GM12878 (cell line): ENCODE results near the gene TIAM1. TPM values are rescaled to one million over a fixed set of nuclear protein-coding genes. Genes with fewer than 3 reads are reported as not detected.

Experiments
- ATAC-seq: fragments of 200-7000 bp; cut with Tn5 transposase; 3 replicates; pipeline ENCODE4 v1.9.1; 2020; ENCODE audit warnings: mild to moderate bottlenecking, moderate library complexity
- BruUV-seq: library from RNA; stranded (reverse); fragments of 400-500 nt; replicated peaks from 2 replicates; lab custom pipeline; 2021; lab: Mats Ljungman, UMichigan
- CTCF ChIA-PET: fragments of 300-600 bp; sonication (Branson Sonifier 250); formaldehyde crosslinking; extraction: SDS; loops from one replicate; lab custom pipeline; 2021; ENCODE audit warnings: inconsistent platforms; lab: Yijun Ruan, JAX
- POLR2A ChIA-PET: fragments of 350-600 bp; formaldehyde crosslinking; extraction: SDS; loops from one replicate; lab custom pipeline; 2021; ENCODE audit warnings: inconsistent platforms; lab: Charles Lee
- RAD21 ChIA-PET: fragments of 300-600 bp; sonication (Branson Sonifier 250); formaldehyde crosslinking; loops from one replicate; lab custom pipeline; 2023; ENCODE audit warnings: antibody characterized with exemption; ENCODE audit not compliant: unreplicated experiment; lab: Charles Lee
- SMC1A ChIA-PET: fragments of 300-600 bp; sonication (Branson Sonifier 250); formaldehyde crosslinking; loops from one replicate; lab custom pipeline; 2023; ENCODE audit not compliant: unreplicated experiment, uncharacterized antibody; lab: Charles Lee
- DNase-seq: peaks from one replicate; pipeline ENCODE4 v3.0.0-alpha.2; 2011; ENCODE audit warnings: low read depth, low spot score
- FAIRE-seq: peaks from 3 replicates; lab custom pipeline; 2011; peaks lifted over from hg19 to GRCh38; lab: Jason Lieb, UNC
- H2AFZ ChIP-seq: 2 replicates; pipeline ENCODE4 v1.6.0; 2011; ENCODE audit warnings: low read depth, low read length, control low read depth; ENCODE audit not compliant: control insufficient read depth
- H3K27ac ChIP-seq: 2 replicates; pipeline ENCODE4 v1.5.1; 2011; ENCODE audit warnings: control low read depth; ENCODE audit not compliant: control insufficient read depth, insufficient read depth
- H3K27me3 ChIP-seq, 2 experiments: replicated peaks in 1 of 2; 2 replicates each; pipeline versions ENCODE4 v1.6.0 to v1.6.1; 2011; ENCODE audit warnings: low read length in 1 of 2; ENCODE audit not compliant: control insufficient read depth in 2 of 2, insufficient read depth in 2 of 2
- H3K36me3 ChIP-seq, 2 experiments: 2 replicates each; pipeline ENCODE4 v1.5.1; 2011; ENCODE audit warnings: low read length in 1 of 2; ENCODE audit not compliant: control insufficient read depth in 2 of 2, insufficient read depth in 2 of 2
- H3K4me1 ChIP-seq: 2 replicates; pipeline ENCODE4 v1.6.1; 2011; ENCODE audit warnings: mild to moderate bottlenecking, low read length, moderate library complexity, mixed read lengths; ENCODE audit not compliant: control insufficient read depth, insufficient read depth
- H3K4me2 ChIP-seq: 2 replicates; pipeline ENCODE4 v1.6.0; 2011; ENCODE audit warnings: control low read depth; ENCODE audit not compliant: control insufficient read depth, insufficient read depth
- H3K4me3 ChIP-seq: fragments of 200-600 bp; sonication (generic); 2 replicates; pipeline ENCODE4 v1.5.1; 2016
- H3K79me2 ChIP-seq: 2 replicates; pipeline ENCODE4 v1.6.0; 2011; ENCODE audit warnings: low read length; ENCODE audit not compliant: control insufficient read depth, insufficient read depth
- H3K9ac ChIP-seq: 2 replicates; pipeline ENCODE4 v1.8.0; 2011; ENCODE audit warnings: low read length, control low read depth, mixed read lengths; ENCODE audit not compliant: control insufficient read depth, insufficient read depth
- H3K9me3 ChIP-seq: replicated peaks from 3 replicates; pipeline ENCODE4 v1.5.1; 2011; ENCODE audit warnings: mild to moderate bottlenecking, low read length; ENCODE audit not compliant: control insufficient read depth, insufficient read depth
- H4K20me1 ChIP-seq: 2 replicates; pipeline ENCODE4 v1.6.0; 2011; ENCODE audit not compliant: control insufficient read depth, insufficient read depth
- BMI1 ChIP-seq: fragments of 450-650 bp; IDR thresholded peaks from 2 replicates; pipeline ENCODE4 v1.6.1; 2016; ENCODE audit warnings: mild to moderate bottlenecking, moderate library complexity, borderline replicate concordance
- CEBPB ChIP-seq, 2 experiments: fragments of 150-350 bp in 1 of 2; IDR thresholded peaks; 2 replicates each; pipeline ENCODE4 v1.6.1; 2012 to 2014; ENCODE audit warnings: low read depth in 2 of 2, low read length in 2 of 2, borderline replicate concordance in 1 of 2, inconsistent platforms in 1 of 2
- GABPA ChIP-seq: IDR thresholded peaks from 2 replicates; pipeline ENCODE4 v1.6.1; 2014; ENCODE audit warnings: antibody characterized with exemption, low read depth, mild to moderate bottlenecking, inconsistent platforms
- KDM1A ChIP-seq: fragments of 200-600 bp; sonication (generic); IDR thresholded peaks from 2 replicates; pipeline ENCODE4 v1.6.1; 2016; ENCODE audit warnings: borderline replicate concordance
- MEF2A ChIP-seq: IDR thresholded peaks from 2 replicates; pipeline ENCODE4 v1.6.1; 2011; ENCODE audit warnings: low read depth, mild to moderate bottlenecking, low read length, moderate library complexity; ENCODE audit not compliant: insufficient read depth
- NR2C2 ChIP-seq: IDR thresholded peaks from 2 replicates; pipeline ENCODE4 v1.6.1; 2011; ENCODE audit warnings: borderline replicate concordance, low read depth; ENCODE audit not compliant: control insufficient read depth, insufficient read length
- RBBP5 ChIP-seq: fragments of 200-600 bp; sonication (generic); conservative IDR thresholded peaks from 2 replicates; pipeline ENCODE4 v1.6.1; 2016
- ZNF207 ChIP-seq: fragments of 450-650 bp; IDR thresholded peaks from 2 replicates; pipeline ENCODE4 v1.6.1; 2014; ENCODE audit warnings: antibody characterized with exemption, mild to moderate bottlenecking, borderline replicate concordance
- WGBS: methylation state at CpG from one replicate; pipeline ENCODE4 v1.1.6; 2016; ENCODE audit warnings: low lambda C conversion rate; ENCODE audit not compliant: insufficient replicate concordance, insufficient coverage; ENCODE audit errors: missing lambda C conversion rate; 5-methylcytosine and 5-hydroxymethylcytosine counted together
- in situ Hi-C: fragments of 300-500 bp; cut with MboI; formaldehyde crosslinking; loops from 9 replicates; pipeline ENCODE4 v1.14.3; 2018; ENCODE audit warnings: mixed read lengths
- intact Hi-C: fragments of 100-400 bp; cut with micrococcal nuclease; formaldehyde crosslinking; loops from one replicate; pipeline ENCODE4 v1.14.2; 2022; ENCODE audit not compliant: unreplicated experiment
- polyA plus RNA-seq, 11 experiments: library from polyadenylated mRNA; depleted of rRNA in 4 of 11; unstranded in 6 of 11; stranded (reverse) in 5 of 11; fragments of >200 nt; fragmentation: Nextera tagmentation in 4 of 11; fragmentation: Illumina TruSeq in 1 of 11; extraction: Ambion mirVana in 4 of 11; extraction: Trizol in 1 of 11; gene quantifications; 1 replicate in 1 of 11; 2 replicates in 10 of 11; pipeline versions ENCODE4 v1.2.1 to v1.2.3, GENCODE V29; 2011 to 2016; ENCODE audit warnings: inconsistent platforms in 2 of 11, missing spikeins in 2 of 11, low read depth in 1 of 11
- total RNA-seq, 4 experiments: library from RNA; depleted of rRNA in 3 of 4; stranded (reverse); fragments of >200 nt in 3 of 4; fragmentation: Illumina TruSeq in 1 of 4; extraction: Trizol in 1 of 4; gene quantifications; 2 replicates each; pipeline versions ENCODE4 v1.2.1 to v1.2.3, GENCODE V29; 2013 to 2021
- TF ChIP-seq, protein P1 (sequence below): fragments of 450-650 bp; formaldehyde crosslinking; IDR thresholded peaks from 2 replicates; pipeline ENCODE4 v1.5.0; 2022; ENCODE audit warnings: mild to moderate bottlenecking, missing genetic modification characterization
- TF ChIP-seq, protein P2 (sequence below): fragments of 450-650 bp; IDR thresholded peaks from 2 replicates; pipeline ENCODE4 v1.6.1; 2016; ENCODE audit warnings: mild to moderate bottlenecking
- TF ChIP-seq, protein P3 (sequence below): IDR thresholded peaks from 2 replicates; pipeline ENCODE4 v1.6.1; 2012; ENCODE audit warnings: mild to moderate bottlenecking, low read depth, low read length
- TF ChIP-seq, protein P4 (sequence below): IDR thresholded peaks from 2 replicates; pipeline ENCODE4 v1.6.1; 2011; ENCODE audit warnings: borderline replicate concordance, low read depth, mild to moderate bottlenecking, moderate library complexity, mixed read lengths, low read length; ENCODE audit not compliant: insufficient read depth; ENCODE audit errors: extremely low read length

The TIAM1 gene
- total and polyA plus RNA-seq, 10 of the 15 experiments (the other 5 are each of a cell fraction or from before 2014, with no cell fraction given) = 0.31 to 35.9 (median 0.78) TPM

DNA sequence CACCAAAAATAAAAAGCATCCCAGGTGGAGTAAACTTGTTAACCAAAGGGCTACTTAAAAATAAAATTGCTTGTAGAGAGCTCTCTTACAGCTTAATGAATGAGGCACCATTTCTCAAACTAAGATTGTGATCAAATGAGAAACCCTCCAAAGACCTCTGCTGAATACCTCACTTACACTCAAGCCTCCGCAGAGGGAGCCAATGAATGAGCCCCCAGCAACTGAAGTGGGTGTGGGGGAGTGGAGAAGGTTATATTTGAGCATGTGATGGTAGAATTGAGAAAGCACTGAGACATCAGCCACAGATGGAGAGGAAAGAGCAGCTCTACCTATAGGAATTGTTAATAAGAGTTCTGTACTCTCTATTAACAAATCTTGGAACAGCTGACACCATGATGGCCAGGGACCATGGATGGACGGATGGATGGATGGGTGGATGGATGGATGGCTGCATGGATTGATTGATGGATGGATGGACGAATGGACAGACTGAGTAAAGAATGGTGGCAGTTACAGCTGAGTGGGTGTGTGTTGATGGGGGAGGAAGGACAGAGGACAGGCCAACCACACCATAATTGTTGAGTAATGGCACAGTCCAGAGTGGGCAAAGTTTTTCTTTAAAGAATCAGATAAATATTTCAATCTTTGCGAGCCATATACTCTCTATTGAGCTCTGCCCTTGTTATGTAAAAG, 20.3 kb upstream of the TIAM1 start (continued):
- TF ChIP-seq MEF2A = no peak

DNA sequence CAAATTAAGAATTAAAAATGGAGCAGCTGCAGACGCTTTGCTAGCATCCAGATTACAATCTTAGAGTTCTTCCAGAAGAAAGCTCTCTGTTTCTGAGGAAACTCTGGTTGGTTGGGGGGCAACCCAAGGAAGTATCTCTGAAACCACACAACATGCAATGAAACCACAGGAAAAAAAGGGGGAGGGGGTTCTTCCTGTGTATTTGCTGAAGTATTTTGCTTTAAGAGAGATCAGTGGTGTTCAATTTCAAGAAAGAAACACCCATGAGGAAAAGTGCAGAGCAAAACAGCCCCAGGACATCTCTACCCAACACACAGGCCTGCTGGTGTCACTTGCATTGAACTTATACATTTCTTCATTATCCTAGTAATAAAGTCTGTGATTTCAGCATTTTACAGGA, 19.7 kb upstream of the TIAM1 start:
- H2AFZ ChIP-seq = no peak overlapping the region
- 0% methylated on average over 1 of the region's 1 CpG for WGBS
- ATAC-seq = no peak
- no peak for TF ChIP-seq GABPA
- no peak for TF ChIP-seq NR2C2
- no peak for TF ChIP-seq BMI1
- TF ChIP-seq KDM1A = no peak
- TF ChIP-seq, protein P1, sequence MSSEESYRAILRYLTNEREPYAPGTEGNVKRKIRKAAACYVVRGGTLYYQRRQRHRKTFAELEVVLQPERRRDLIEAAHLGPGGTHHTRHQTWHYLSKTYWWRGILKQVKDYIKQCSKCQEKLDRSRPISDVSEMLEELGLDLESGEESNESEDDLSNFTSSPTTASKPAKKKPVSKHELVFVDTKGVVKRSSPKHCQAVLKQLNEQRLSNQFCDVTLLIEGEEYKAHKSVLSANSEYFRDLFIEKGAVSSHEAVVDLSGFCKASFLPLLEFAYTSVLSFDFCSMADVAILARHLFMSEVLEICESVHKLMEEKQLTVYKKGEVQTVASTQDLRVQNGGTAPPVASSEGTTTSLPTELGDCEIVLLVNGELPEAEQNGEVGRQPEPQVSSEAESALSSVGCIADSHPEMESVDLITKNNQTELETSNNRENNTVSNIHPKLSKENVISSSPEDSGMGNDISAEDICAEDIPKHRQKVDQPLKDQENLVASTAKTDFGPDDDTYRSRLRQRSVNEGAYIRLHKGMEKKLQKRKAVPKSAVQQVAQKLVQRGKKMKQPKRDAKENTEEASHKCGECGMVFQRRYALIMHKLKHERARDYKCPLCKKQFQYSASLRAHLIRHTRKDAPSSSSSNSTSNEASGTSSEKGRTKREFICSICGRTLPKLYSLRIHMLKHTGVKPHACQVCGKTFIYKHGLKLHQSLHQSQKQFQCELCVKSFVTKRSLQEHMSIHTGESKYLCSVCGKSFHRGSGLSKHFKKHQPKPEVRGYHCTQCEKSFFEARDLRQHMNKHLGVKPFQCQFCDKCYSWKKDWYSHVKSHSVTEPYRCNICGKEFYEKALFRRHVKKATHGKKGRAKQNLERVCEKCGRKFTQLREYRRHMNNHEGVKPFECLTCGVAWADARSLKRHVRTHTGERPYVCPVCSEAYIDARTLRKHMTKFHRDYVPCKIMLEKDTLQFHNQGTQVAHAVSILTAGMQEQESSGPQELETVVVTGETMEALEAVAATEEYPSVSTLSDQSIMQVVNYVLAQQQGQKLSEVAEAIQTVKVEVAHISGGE (CRISPR knock-in tag) = no peak
- TF ChIP-seq, protein P2, sequence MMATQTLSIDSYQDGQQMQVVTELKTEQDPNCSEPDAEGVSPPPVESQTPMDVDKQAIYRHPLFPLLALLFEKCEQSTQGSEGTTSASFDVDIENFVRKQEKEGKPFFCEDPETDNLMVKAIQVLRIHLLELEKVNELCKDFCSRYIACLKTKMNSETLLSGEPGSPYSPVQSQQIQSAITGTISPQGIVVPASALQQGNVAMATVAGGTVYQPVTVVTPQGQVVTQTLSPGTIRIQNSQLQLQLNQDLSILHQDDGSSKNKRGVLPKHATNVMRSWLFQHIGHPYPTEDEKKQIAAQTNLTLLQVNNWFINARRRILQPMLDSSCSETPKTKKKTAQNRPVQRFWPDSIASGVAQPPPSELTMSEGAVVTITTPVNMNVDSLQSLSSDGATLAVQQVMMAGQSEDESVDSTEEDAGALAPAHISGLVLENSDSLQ = no peak
- TF ChIP-seq RBBP5 = no peak
- TF ChIP-seq, protein P3, sequence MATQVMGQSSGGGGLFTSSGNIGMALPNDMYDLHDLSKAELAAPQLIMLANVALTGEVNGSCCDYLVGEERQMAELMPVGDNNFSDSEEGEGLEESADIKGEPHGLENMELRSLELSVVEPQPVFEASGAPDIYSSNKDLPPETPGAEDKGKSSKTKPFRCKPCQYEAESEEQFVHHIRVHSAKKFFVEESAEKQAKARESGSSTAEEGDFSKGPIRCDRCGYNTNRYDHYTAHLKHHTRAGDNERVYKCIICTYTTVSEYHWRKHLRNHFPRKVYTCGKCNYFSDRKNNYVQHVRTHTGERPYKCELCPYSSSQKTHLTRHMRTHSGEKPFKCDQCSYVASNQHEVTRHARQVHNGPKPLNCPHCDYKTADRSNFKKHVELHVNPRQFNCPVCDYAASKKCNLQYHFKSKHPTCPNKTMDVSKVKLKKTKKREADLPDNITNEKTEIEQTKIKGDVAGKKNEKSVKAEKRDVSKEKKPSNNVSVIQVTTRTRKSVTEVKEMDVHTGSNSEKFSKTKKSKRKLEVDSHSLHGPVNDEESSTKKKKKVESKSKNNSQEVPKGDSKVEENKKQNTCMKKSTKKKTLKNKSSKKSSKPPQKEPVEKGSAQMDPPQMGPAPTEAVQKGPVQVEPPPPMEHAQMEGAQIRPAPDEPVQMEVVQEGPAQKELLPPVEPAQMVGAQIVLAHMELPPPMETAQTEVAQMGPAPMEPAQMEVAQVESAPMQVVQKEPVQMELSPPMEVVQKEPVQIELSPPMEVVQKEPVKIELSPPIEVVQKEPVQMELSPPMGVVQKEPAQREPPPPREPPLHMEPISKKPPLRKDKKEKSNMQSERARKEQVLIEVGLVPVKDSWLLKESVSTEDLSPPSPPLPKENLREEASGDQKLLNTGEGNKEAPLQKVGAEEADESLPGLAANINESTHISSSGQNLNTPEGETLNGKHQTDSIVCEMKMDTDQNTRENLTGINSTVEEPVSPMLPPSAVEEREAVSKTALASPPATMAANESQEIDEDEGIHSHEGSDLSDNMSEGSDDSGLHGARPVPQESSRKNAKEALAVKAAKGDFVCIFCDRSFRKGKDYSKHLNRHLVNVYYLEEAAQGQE = no peak
- no peak for TF ChIP-seq ZNF207
- TF ChIP-seq CEBPB (IDR thresholded peaks at IDR 0.05; ENCODE audit: borderline replicate concordance in 1 of 2, low read depth in 2 of 2, low read length in 2 of 2) = no peak
- TF ChIP-seq, protein P4, sequence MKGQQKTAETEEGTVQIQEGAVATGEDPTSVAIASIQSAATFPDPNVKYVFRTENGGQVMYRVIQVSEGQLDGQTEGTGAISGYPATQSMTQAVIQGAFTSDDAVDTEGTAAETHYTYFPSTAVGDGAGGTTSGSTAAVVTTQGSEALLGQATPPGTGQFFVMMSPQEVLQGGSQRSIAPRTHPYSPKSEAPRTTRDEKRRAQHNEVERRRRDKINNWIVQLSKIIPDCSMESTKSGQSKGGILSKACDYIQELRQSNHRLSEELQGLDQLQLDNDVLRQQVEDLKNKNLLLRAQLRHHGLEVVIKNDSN = no peak

More for the DNA sequence above, 19.7 kb upstream of the TIAM1 start:
- POLR2A ChIA-PET = no interaction called here
- no peak overlapping the region for H3K4me2 ChIP-seq
- H3K36me3 ChIP-seq = no peaks in the 10 kb centered on the region
- H4K20me1 ChIP-seq = no peaks in the 10 kb centered on the region
- no peak for DNase-seq
- SMC1A ChIA-PET = interaction anchor here (0.7 to 1.7 kb wide), 8 partner anchors 10 to 167 kb away, joined by 3 to 5 read pairs (median 4); no protein-coding TSS in a partner anchor
- no peaks in the 10 kb centered on the region for H3K79me2 ChIP-seq
- H3K9ac ChIP-seq = no peak overlapping the region
- intact Hi-C loops (no loop called here), in situ Hi-C loops (no loop called here)
- H3K27ac ChIP-seq = no peak overlapping the region
- H3K4me3 ChIP-seq = no peak overlapping the region
- CTCF ChIA-PET = interaction anchor here (1.6 kb wide), 1 partner anchor 217 kb away, joined by 3 read pairs; no protein-coding TSS in a partner anchor
- H3K4me1 ChIP-seq = no peaks in the 10 kb centered on the region
- RAD21 ChIA-PET = no interaction called here
- H3K27me3 ChIP-seq = no peaks in the 10 kb centered on the region
- BruUV-seq = no TSS peak
- H3K9me3 ChIP-seq = no peaks in the 10 kb centered on the region
- FAIRE-seq = no peak
